ENCODE measurements around the gene RPS6KA1. TPM values are rescaled to one million over a fixed set of nuclear protein-coding genes. Genes with fewer than 3 reads are reported as not detected.

RPS6KA1 gene
- total RNA-seq, 2 donors from 2014 or later = 174 to 198 TPM

DNA sequence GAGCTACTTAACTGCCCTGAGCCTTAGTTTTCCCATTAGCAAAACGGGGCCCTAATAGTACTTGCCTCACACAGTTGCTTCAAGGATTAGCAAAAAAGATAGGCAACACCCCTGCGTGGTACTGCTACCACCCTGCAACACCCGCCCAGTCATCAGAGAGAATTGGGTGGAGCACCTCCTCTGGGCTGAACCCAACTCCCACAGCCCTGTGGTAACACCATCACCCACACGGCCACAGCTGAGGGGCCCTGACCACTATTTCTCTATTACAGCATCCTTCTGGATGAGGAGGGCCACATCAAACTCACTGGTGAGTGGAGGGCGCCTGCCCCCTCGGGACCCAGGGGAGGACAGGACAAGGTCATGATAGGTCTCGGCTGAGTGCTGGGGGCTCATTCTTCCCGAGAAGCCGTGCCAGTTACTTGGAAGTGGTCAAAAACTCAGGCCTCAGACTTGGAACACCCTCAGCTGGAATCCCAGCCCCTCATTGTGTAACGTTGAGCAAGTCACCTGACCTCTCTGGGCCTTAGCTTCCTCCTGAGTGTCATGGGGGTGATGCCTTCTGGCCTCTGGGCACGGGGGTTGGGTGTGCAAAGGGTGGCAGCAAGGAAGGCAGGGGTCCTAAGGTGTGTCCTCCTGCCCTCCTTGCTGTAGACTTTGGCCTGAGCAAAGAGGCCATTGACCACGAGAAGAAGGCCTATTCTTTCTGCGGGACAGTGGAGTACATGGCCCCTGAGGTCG, 24.6 kb downstream of the RPS6KA1 start:
- Histone ChIP-seq H3K9ac (ENCODE audit: low read depth in 2 of 2, low read length in 2 of 2) (no peak overlapping the region), H3K9me3 (no peaks in the 10 kb centered on the region), H3K4me3 (no peak overlapping the region), H3K27me3 (no peaks in the 10 kb centered on the region), H3K4me1 (no peaks in the 10 kb centered on the region), H3K27ac (no peak overlapping the region), H3K36me3 (peaks cover 14% of the 10 kb centered on the region)
- DNase-seq = no peak
- TF ChIP-seq, protein P1, sequence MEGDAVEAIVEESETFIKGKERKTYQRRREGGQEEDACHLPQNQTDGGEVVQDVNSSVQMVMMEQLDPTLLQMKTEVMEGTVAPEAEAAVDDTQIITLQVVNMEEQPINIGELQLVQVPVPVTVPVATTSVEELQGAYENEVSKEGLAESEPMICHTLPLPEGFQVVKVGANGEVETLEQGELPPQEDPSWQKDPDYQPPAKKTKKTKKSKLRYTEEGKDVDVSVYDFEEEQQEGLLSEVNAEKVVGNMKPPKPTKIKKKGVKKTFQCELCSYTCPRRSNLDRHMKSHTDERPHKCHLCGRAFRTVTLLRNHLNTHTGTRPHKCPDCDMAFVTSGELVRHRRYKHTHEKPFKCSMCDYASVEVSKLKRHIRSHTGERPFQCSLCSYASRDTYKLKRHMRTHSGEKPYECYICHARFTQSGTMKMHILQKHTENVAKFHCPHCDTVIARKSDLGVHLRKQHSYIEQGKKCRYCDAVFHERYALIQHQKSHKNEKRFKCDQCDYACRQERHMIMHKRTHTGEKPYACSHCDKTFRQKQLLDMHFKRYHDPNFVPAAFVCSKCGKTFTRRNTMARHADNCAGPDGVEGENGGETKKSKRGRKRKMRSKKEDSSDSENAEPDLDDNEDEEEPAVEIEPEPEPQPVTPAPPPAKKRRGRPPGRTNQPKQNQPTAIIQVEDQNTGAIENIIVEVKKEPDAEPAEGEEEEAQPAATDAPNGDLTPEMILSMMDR (IDR thresholded peaks at IDR 0.05) = no peak
- intact Hi-C loops (cut with DNase I) = no loop called here

DNA sequence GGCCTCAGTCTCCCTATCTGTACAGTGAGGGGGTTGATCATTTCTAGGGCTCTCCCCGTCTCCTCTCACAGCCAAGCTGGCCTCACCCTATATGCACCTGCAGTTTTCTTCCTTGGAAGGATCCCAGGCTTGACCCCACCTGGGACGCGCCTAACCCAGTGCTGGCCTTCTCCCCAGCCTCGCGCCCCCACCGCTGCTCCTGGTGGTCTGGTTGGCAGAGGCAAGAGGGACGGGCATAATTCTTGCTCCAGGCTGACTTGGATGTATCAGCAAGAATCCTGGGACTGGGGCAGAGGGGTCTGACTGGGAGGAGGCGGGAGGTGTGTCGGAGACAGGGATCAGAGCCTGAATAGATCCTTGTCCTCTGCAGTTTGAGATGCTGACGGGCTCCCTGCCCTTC, 25.2 kb downstream of the RPS6KA1 start:
- no peak overlapping the region for H3K27ac ChIP-seq
- H3K4me3 ChIP-seq = no peak overlapping the region
- H3K4me1 ChIP-seq = no peaks in the 10 kb centered on the region
- no peaks in the 10 kb centered on the region for H3K27me3 ChIP-seq
- TF ChIP-seq, protein P1 (IDR thresholded peaks at IDR 0.05) = no peak
- no peak overlapping the region for H3K9ac ChIP-seq (ENCODE audit: low read depth in 2 of 2, low read length in 2 of 2)
- DNase-seq = no peak
- peaks cover 14% of the 10 kb centered on the region for H3K36me3 ChIP-seq
- H3K9me3 ChIP-seq = no peaks in the 10 kb centered on the region
- intact Hi-C loops (cut with DNase I) = no loop called here

DNA sequence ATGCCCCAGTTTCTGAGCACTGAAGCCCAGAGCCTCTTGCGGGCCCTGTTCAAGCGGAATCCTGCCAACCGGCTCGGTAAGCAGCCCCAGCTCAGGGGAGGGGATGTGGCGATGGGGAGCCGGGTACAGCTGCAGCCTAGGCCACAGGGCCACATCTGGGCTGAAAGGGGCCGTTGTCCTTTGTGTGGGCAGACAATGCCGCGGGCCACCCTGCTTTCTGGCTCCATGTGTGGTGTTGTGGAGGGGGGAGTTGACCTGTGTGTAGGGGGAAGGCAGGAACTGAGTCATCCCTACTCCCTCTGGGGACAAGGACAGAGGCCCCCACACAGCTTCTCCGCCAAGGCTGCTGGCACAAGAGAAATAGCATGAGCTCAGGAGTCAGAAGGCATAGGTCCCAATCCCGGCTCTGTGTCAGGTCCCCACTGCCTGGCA, 26.0 kb downstream of the RPS6KA1 start:
- H3K9me3 ChIP-seq = no peaks in the 10 kb centered on the region
- H3K36me3 ChIP-seq = peaks cover 14% of the 10 kb centered on the region
- no peaks in the 10 kb centered on the region for H3K27me3 ChIP-seq
- TF ChIP-seq, protein P1 (IDR thresholded peaks at IDR 0.05) = no peak
- intact Hi-C loops (cut with DNase I) = no loop called here
- H3K9ac ChIP-seq (ENCODE audit: low read depth in 2 of 2, low read length in 2 of 2) = no peak overlapping the region
- no peak for DNase-seq
- H3K4me3 ChIP-seq = no peak overlapping the region
- H3K4me1 ChIP-seq = no peaks in the 10 kb centered on the region
- no peak overlapping the region for H3K27ac ChIP-seq

DNA sequence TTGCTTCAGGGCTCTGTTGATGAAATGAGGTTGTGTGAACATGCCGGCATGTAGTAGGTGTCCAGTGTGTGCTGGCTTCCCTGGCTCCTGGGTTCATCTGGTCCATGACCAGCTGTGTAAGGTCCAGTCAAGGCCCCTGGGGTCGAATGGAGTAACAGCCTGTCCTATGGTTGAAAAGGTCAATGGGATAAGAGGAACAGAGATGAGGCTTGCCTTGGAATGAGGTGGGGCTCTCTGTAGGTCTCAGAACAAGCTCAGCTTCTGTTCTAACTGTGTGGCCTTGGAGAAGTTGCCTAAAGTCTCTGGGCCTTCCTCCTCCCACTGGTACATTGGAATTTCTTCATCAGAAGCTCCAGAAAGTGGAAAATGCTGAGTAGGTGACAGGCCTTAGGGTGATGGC, 26.6 kb downstream of the RPS6KA1 start:
- no peak overlapping the region for H3K9ac ChIP-seq (ENCODE audit: low read depth in 2 of 2, low read length in 2 of 2)
- no peak overlapping the region for H3K4me3 ChIP-seq
- no peak overlapping the region for H3K27ac ChIP-seq
- no peaks in the 10 kb centered on the region for H3K9me3 ChIP-seq
- DNase-seq = no peak
- H3K36me3 ChIP-seq = peaks cover 10% of the 10 kb centered on the region
- no peaks in the 10 kb centered on the region for H3K4me1 ChIP-seq
- no peaks in the 10 kb centered on the region for H3K27me3 ChIP-seq
- TF ChIP-seq, protein P1 (IDR thresholded peaks at IDR 0.05) = no peak
- intact Hi-C loops (cut with DNase I) = no loop called here

DNA sequence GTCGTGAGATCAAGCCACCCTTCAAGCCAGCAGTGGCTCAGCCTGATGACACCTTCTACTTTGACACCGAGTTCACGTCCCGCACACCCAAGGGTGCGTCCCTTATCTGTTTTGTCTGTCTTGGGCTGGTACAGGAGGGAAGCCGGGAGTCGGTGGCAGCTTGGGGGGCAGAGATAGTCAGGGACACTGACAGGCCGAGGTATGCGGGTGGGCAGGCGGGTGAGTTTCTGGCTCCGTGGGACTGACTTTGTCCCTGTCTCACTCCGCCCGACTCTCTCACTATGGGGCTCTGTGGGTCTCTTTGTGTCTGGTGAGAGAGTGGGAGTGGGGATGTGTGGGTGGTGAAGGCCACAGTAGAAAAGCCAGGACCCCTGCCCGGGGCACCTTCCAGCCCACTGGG, 27.4 kb downstream of the RPS6KA1 start:
- Histone ChIP-seq H3K27me3 (no peaks in the 10 kb centered on the region), H3K4me1 (no peaks in the 10 kb centered on the region), H3K9me3 (no peaks in the 10 kb centered on the region), H3K9ac (ENCODE audit: low read depth in 2 of 2, low read length in 2 of 2) (no peak overlapping the region), H3K36me3 (peaks cover 6% of the 10 kb centered on the region), H3K27ac (no peak overlapping the region), H3K4me3 (no peak overlapping the region)
- intact Hi-C loops (cut with DNase I) = no loop called here
- no peak for DNase-seq
- TF ChIP-seq, protein P1 (IDR thresholded peaks at IDR 0.05) = no peak
